K562 (cell line): Measurements from ENCODE around the gene ZRANB3. TPM values are rescaled to one million over a fixed set of nuclear protein-coding genes. Genes with fewer than 3 reads are reported as not detected.

ENCODE experiments used
- ATF7 ChIP-seq: fragments of 450-650 bp; IDR thresholded peaks from 2 replicates; pipeline ENCODE4 v1.7.1; 2014; ENCODE audit warnings: mild to moderate bottlenecking, moderate library complexity
- CHD2 ChIP-seq: IDR thresholded peaks from 2 replicates; pipeline ENCODE4 v1.6.1; 2011; ENCODE audit warnings: low read depth, low read length
- CLOCK ChIP-seq: fragments of 250-450 bp; sonication (Bioruptor Pico); IDR thresholded peaks from 2 replicates; pipeline ENCODE4 v1.4.0; 2020; ENCODE audit warnings: mild to moderate bottlenecking, moderate library complexity, borderline replicate concordance
- E2F5 ChIP-seq: sonication (generic); formaldehyde crosslinking; IDR thresholded peaks from 2 replicates; pipeline ENCODE4 v1.8.0; 2022; ENCODE audit warnings: mild to moderate bottlenecking, missing genetic modification reagents
- EZH2 ChIP-seq: IDR thresholded peaks from 2 replicates; pipeline ENCODE4 v1.6.1; 2012; ENCODE audit warnings: low read depth, mild to moderate bottlenecking, inconsistent platforms, low read length, borderline replicate concordance
- FOXA1 ChIP-seq: fragments of 450-650 bp; IDR thresholded peaks from 2 replicates; pipeline ENCODE4 v1.6.1; 2016; ENCODE audit warnings: mild to moderate bottlenecking, borderline replicate concordance
- HBP1 ChIP-seq: fragments of 450-650 bp; formaldehyde crosslinking; IDR thresholded peaks from 2 replicates; pipeline ENCODE4 v1.4.0; 2022; ENCODE audit warnings: missing genetic modification characterization
- HLTF ChIP-seq: fragments of 450-650 bp; IDR thresholded peaks from 2 replicates; pipeline ENCODE4 v1.6.1; 2016
- KAT8 ChIP-seq: fragments of 450-650 bp; IDR thresholded peaks from 2 replicates; pipeline ENCODE4 v1.6.1; 2016; ENCODE audit warnings: low read depth, mild to moderate bottlenecking
- MAFK ChIP-seq: IDR thresholded peaks from 2 replicates; pipeline ENCODE4 v1.6.1; 2011; ENCODE audit warnings: low read length, improper control_type of control experiment
- NONO ChIP-seq, 2 experiments: fragments of 200-400 bp in 1 of 2; fragments of 450-650 bp in 1 of 2; formaldehyde crosslinking in 1 of 2; IDR thresholded peaks; 2 replicates each; pipeline ENCODE4 v1.6.1; 2017; ENCODE audit warnings: low read depth in 2 of 2, mild to moderate bottlenecking in 2 of 2, moderate library complexity in 2 of 2, low read length in 1 of 2
- PBX2 ChIP-seq, 2 experiments: IDR thresholded peaks in 1 of 2; conservative IDR thresholded peaks in 1 of 2; 2 replicates each; pipeline ENCODE4 v1.6.1; 2016; ENCODE audit warnings: low read depth in 2 of 2, mild to moderate bottlenecking in 1 of 2, missing compliant biosample characterization in 1 of 2, missing genetic modification characterization in 1 of 2, moderate library complexity in 1 of 2
- PREB ChIP-seq: sonication (generic); formaldehyde crosslinking; IDR thresholded peaks from 2 replicates; pipeline ENCODE4 v1.8.1; 2023; ENCODE audit warnings: mild to moderate bottlenecking, missing genetic modification reagents
- WHSC1 ChIP-seq: IDR thresholded peaks from one replicate; pipeline ENCODE4 v1.6.1; 2012; ENCODE audit warnings: low read length, control low read depth, inconsistent platforms
- ZBTB33 ChIP-seq: sonication (generic); formaldehyde crosslinking; IDR thresholded peaks from 2 replicates; pipeline ENCODE4 v1.8.1; 2023; ENCODE audit warnings: mild to moderate bottlenecking, missing genetic modification reagents
- ZNF316 ChIP-seq: fragments of 450-650 bp; IDR thresholded peaks from 2 replicates; pipeline ENCODE4 v1.6.1; 2016
- ZNF586 ChIP-seq: fragments of 450-650 bp; formaldehyde crosslinking; conservative IDR thresholded peaks from 2 replicates; pipeline ENCODE4 v1.4.0; 2020; ENCODE audit warnings: mild to moderate bottlenecking, moderate library complexity
- polyA plus RNA-seq, 8 experiments: library from polyadenylated mRNA; depleted of rRNA in 4 of 8; stranded (reverse) in 5 of 8; unstranded in 3 of 8; fragments of >200 nt; fragmentation: Nextera tagmentation in 2 of 8; fragmentation: Illumina TruSeq in 1 of 8; extraction: Ambion mirVana in 2 of 8; extraction: Trizol in 1 of 8; gene quantifications; 2 replicates each; pipeline versions ENCODE4 v1.2.1 to v1.2.3, GENCODE V29; 2011 to 2014; ENCODE audit warnings: inconsistent platforms in 1 of 8, missing spikeins in 1 of 8
- total RNA-seq, 7 experiments: library from RNA; depleted of rRNA in 6 of 7; stranded (reverse); fragments of >200 nt in 6 of 7; fragmentation: Illumina TruSeq in 2 of 7; extraction: Trizol in 2 of 7; gene quantifications; 2 replicates each; pipeline versions ENCODE4 v1.2.1 to v1.2.3, GENCODE V29; 2011 to 2021; ENCODE audit warnings: low replicate concordance in 1 of 7

Gene ZRANB3
- total and polyA plus RNA-seq, 9 of the 15 experiments (the other 6 are each of a cell fraction or from before 2014, with no cell fraction given), result 8.6 to 21.3 (median 14.7) TPM

- TF ChIP-seq CLOCK (CRISPR knock-in tag) (no peak), EZH2 (no peak), CHD2 (no peak), ZNF586 (CRISPR knock-in tag) (no peak), E2F5 (CRISPR knock-in tag) (no peak), HBP1 (no peak), WHSC1 (no peak), KAT8 (no peak), NONO (IDR thresholded peaks at IDR 0.05; ENCODE audit: low read depth in 2 of 2, low read length in 1 of 2) (no peak), HLTF (no peak), FOXA1 (no peak), MAFK (peak; percentile 62; the same call in 1 of the 2 replicates), ATF7 (no peak), ZBTB33 (CRISPR knock-in tag) (no peak), PREB (CRISPR knock-in tag) (no peak), PBX2 (CRISPR knock-in tag; IDR thresholded peaks at IDR 0.05; ENCODE audit: low read depth) (no peak), PBX2 (tag; conservative IDR thresholded peaks at IDR 0.05; ENCODE audit: low read depth) (no peak), ZNF316 (peak; percentile 78)
Measured at GRCh38 chr2:135299658-135300244, 231.3 kb downstream of the ZRANB3 start (continued).
